Neural cell (in vitro differentiated cells): ENCODE results near the gene SLC25A17. TPM values are rescaled to one million over a fixed set of nuclear protein-coding genes. Genes with fewer than 3 reads are reported as not detected.
"Not testable (repeated sequence)": the region's sequence is repeated elsewhere in the genome, so short reads cannot be mapped to it uniquely, and the experiment has no call there.

Experiments used
- H2AFZ ChIP-seq: fragments of 200-600, 300-800 bp; sonication (generic), shearing (Covaris generic); 2 replicates; pipeline ENCODE4 v1.6.0; 2014; ENCODE audit warnings: low read depth, mild to moderate bottlenecking, antibody characterized with exemption, low read length, moderate library complexity
- H3F3A ChIP-seq: fragments of 200-600 bp; shearing (Covaris generic); 2 replicates; pipeline ENCODE4 v1.6.1; 2016; ENCODE audit warnings: mild to moderate bottlenecking, moderate library complexity, mixed read lengths, antibody characterized with exemption, low read length; ENCODE audit not compliant: insufficient read depth, poor library complexity, severe bottlenecking
- H3K27ac ChIP-seq: fragments of 200-600, 300-800 bp; sonication (generic), shearing (Covaris generic); 2 replicates; pipeline ENCODE4 v1.5.1; 2014; ENCODE audit warnings: mild to moderate bottlenecking, low read length, moderate library complexity
- H3K27me3 ChIP-seq: fragments of 300-800, 200-600 bp; sonication (generic), shearing (Covaris generic); 2 replicates; pipeline ENCODE4 v1.6.0; 2014; ENCODE audit warnings: mild to moderate bottlenecking, low read depth, low read length, moderate library complexity; ENCODE audit not compliant: insufficient read depth
- H3K36me3 ChIP-seq: fragments of 300-800, 200-600 bp; sonication (generic), shearing (Covaris generic); 2 replicates; pipeline ENCODE4 v1.5.1; 2014; ENCODE audit warnings: mild to moderate bottlenecking, antibody characterized with exemption, low read length, moderate library complexity; ENCODE audit not compliant: insufficient read depth
- H3K4me2 ChIP-seq: fragments of 300-800, 200-600 bp; sonication (generic), shearing (Covaris generic); 2 replicates; pipeline ENCODE4 v1.6.0; 2014; ENCODE audit warnings: mild to moderate bottlenecking, low read length
- H3K4me3 ChIP-seq: fragments of 300-800, 200-600 bp; sonication (generic), shearing (Covaris generic); 2 replicates; pipeline ENCODE4 v1.5.1; 2014; ENCODE audit warnings: mild to moderate bottlenecking, low read length, moderate library complexity
- H3K79me2 ChIP-seq: fragments of 200-600 bp; shearing (Covaris generic); replicated peaks from 2 replicates; pipeline ENCODE4 v1.6.0; 2014; ENCODE audit warnings: mild to moderate bottlenecking, low read length, moderate library complexity; ENCODE audit not compliant: insufficient read depth
- H3K9ac ChIP-seq: fragments of 300-800, 200-600 bp; sonication (generic), shearing (Covaris generic); 2 replicates; pipeline ENCODE4 v1.6.1; 2016; ENCODE audit warnings: mild to moderate bottlenecking, low read length, mixed read lengths
- H3K9me2 ChIP-seq: fragments of 200-600 bp; shearing (Covaris generic); 2 replicates; pipeline ENCODE4 v1.6.1; 2016; ENCODE audit warnings: mild to moderate bottlenecking, low read length, mixed read lengths; ENCODE audit not compliant: insufficient read depth
- H3K9me3 ChIP-seq: fragments of 200-600, 300-800 bp; sonication (generic), shearing (Covaris generic); 2 replicates; pipeline ENCODE4 v1.6.1; 2016; ENCODE audit warnings: mild to moderate bottlenecking, mixed run types, low read length, moderate library complexity, mixed read lengths
- H4K20me1 ChIP-seq: fragments of 200-600 bp; shearing (Covaris generic); 2 replicates; pipeline ENCODE4 v1.6.1; 2016; ENCODE audit warnings: mild to moderate bottlenecking, mixed run types; ENCODE audit not compliant: insufficient read depth
- CTCF ChIP-seq: fragments of 450-650 bp; IDR thresholded peaks from 2 replicates; pipeline ENCODE4 v1.5.1; 2014; ENCODE audit warnings: antibody characterized with exemption, mild to moderate bottlenecking, moderate library complexity; ENCODE audit not compliant: poor library complexity, severe bottlenecking
- EP300 ChIP-seq: fragments of 450-650 bp; conservative IDR thresholded peaks from 2 replicates; pipeline ENCODE4 v1.6.1; 2014; ENCODE audit warnings: antibody characterized with exemption, mild to moderate bottlenecking, moderate library complexity; ENCODE audit not compliant: poor library complexity, severe bottlenecking
- EZH2 ChIP-seq: fragments of 200-600, 300-800 bp; shearing (Covaris generic), sonication (generic); IDR thresholded peaks from 2 replicates; pipeline ENCODE4 v1.6.1; 2014; ENCODE audit warnings: antibody characterized with exemption, low read length, borderline replicate concordance, mild to moderate bottlenecking; ENCODE audit not compliant: insufficient read depth, poor library complexity, severe bottlenecking
- MXI1 ChIP-seq: fragments of 450-650 bp; conservative IDR thresholded peaks from 2 replicates; pipeline ENCODE4 v1.6.1; 2014; ENCODE audit warnings: antibody characterized with exemption, mild to moderate bottlenecking; ENCODE audit not compliant: poor library complexity, severe bottlenecking
- POLR2AphosphoS5 ChIP-seq: IDR thresholded peaks from 2 replicates; pipeline ENCODE4 v1.6.1; 2012
- RAD21 ChIP-seq: fragments of 450-650 bp; conservative IDR thresholded peaks from 2 replicates; pipeline ENCODE4 v1.6.1; 2014; ENCODE audit warnings: antibody characterized with exemption, mild to moderate bottlenecking, moderate library complexity
- REST ChIP-seq: IDR thresholded peaks from 2 replicates; pipeline ENCODE4 v1.6.1; 2012; ENCODE audit warnings: borderline replicate concordance
- SMC3 ChIP-seq: fragments of 450-650 bp; conservative IDR thresholded peaks from 2 replicates; pipeline ENCODE4 v1.6.1; 2014; ENCODE audit warnings: antibody characterized with exemption, mild to moderate bottlenecking, moderate library complexity; ENCODE audit not compliant: poor library complexity
- TAF1 ChIP-seq: IDR thresholded peaks from 2 replicates; pipeline ENCODE4 v1.6.1; 2012; ENCODE audit warnings: low read depth
- polyA plus RNA-seq: library from polyadenylated mRNA; depleted of rRNA; stranded (reverse); fragments of >200 nt; gene quantifications from 2 replicates; pipeline ENCODE4 v1.2.3, GENCODE V29; 2014

Gene SLC25A17
- polyA plus RNA-seq, 1 donor from 2014 or later: 49.3 TPM

GRCh38 chr22:40789131-40789530 lies 30.0 kb downstream of the SLC25A17 start:
- TF ChIP-seq SMC3 (no peak), TAF1 (no peak), REST (no peak), CTCF (no peak), RAD21 (no peak), EP300 (no peak), MXI1 (no peak), EZH2 (no peak), POLR2AphosphoS5 (no peak)
- H3K4me3 ChIP-seq: no peak overlapping the region
- no peak overlapping the region for H3K27ac ChIP-seq
- H3K36me3 ChIP-seq: peaks cover 6% of the 10 kb centered on the region
- H3K9me3 ChIP-seq: no peaks in the 10 kb centered on the region
- H3K79me2 ChIP-seq: no peaks in the 10 kb centered on the region
- no peak overlapping the region for H3K9ac ChIP-seq
- no peak overlapping the region for H2AFZ ChIP-seq
- no peaks in the 10 kb centered on the region for H3K27me3 ChIP-seq
- no peak overlapping the region for H3K4me2 ChIP-seq
- no peaks in the 10 kb centered on the region for H4K20me1 ChIP-seq
- H3F3A ChIP-seq: no peaks in the 10 kb centered on the region
- no peaks in the 10 kb centered on the region for H3K9me2 ChIP-seq

- Histone ChIP-seq H3K4me2 (no peak overlapping the region), H3K9me3 (no peaks in the 10 kb centered on the region), H3K4me3 (no peak overlapping the region), H2AFZ (no peak overlapping the region), H3K9ac (no peak overlapping the region), H3K27me3 (no peaks in the 10 kb centered on the region), H3K79me2 (no peaks in the 10 kb centered on the region), H4K20me1 (no peaks in the 10 kb centered on the region), H3K36me3 (no peaks in the 10 kb centered on the region), H3K27ac (no peak overlapping the region), H3K9me2 (no peaks in the 10 kb centered on the region), H3F3A (no peaks in the 10 kb centered on the region)
- TF ChIP-seq REST (no peak), SMC3 (no peak), EP300 (no peak), POLR2AphosphoS5 (no peak), EZH2 (no peak), RAD21 (no peak), CTCF (no peak), TAF1 (no peak), MXI1 (no peak)
These were observed 36.6 kb downstream of the SLC25A17 start for GRCh38 chr22:40782521-40782920.

- H3K79me2 ChIP-seq, H2AFZ ChIP-seq, H3K9me3 ChIP-seq, H3K4me3 ChIP-seq, H3F3A ChIP-seq, H3K36me3 ChIP-seq, H3K9me2 ChIP-seq, H3K27me3 ChIP-seq, H4K20me1 ChIP-seq, H3K9ac ChIP-seq, H3K27ac ChIP-seq, H3K4me2 ChIP-seq: not testable (repeated sequence)
These were observed 37.4 kb downstream of the SLC25A17 start for GRCh38 chr22:40781749-40782148.
